HG02884 (cell line): ENCODE measurements around the gene ZNF445.
"Not testable (repeated sequence)": the region's sequence is repeated elsewhere in the genome, so short reads cannot be mapped to it uniquely, and the experiment has no call there.

Experiments used
- ATAC-seq: cut with Tn5 transposase; IDR thresholded peaks from one replicate; pipeline ENCODE4 v1.9.1; 2021; ENCODE audit warnings: mild to moderate bottlenecking, moderate library complexity; ENCODE audit not compliant: unreplicated experiment

Gene ZNF445

DNA sequence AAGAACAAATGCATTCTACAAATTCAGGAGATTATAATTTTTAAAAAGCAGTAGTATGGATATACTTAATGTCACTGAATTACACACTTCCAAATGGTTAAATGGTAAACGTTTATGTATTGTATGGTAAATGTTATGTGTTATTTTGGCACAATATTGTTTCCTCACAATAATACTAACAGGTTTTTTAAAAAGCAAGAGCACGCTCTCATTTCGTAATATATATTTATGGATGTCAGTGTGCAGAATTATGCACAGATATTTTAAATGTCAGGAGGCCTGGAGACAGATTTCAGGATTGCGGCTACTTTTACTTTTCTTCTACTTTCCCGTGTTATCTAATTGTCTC lies 533 bp downstream of the ZNF445 start:
- no peak for ATAC-seq

DNA sequence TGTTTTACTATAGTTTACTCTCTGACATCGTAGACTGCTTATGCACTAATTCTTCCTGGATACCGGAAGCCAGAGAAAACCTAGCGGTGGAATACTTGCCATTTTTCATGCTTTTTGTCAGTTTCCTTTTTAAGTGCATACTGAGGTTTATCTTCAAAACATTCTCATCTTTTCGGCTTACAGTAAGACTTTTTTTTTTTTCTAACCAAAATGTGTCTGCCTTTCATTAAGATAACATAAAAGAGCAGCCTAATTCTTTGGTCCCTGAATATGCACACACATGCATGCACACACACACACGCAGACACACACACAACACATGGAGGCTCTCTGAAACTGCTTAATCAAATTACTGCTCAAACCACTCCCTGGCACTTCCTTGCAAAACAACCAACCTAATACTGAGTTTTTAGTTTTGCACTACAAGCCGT lies 1.3 kb downstream of the ZNF445 start:
- no peak for ATAC-seq

DNA sequence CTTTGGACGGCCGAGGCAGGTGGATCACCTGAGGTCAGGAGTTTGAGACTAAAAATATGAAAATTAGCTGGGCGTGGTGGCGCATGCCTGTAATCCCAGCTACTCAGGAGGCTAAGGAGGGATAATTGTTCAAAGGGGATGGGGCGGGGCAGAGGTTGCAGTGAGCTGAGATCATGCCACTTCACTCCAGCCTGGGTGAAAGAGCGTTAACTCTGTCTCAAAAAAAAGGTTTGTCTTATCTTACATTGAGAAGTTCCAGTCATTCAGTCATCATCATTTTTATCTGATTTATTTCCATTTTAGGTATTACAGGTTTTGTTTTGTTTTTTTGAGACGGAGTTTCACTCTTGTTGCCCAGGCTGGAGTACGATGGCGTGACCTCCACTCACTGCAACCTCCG lies 2.6 kb downstream of the ZNF445 start:
- not testable (repeated sequence) for ATAC-seq

DNA sequence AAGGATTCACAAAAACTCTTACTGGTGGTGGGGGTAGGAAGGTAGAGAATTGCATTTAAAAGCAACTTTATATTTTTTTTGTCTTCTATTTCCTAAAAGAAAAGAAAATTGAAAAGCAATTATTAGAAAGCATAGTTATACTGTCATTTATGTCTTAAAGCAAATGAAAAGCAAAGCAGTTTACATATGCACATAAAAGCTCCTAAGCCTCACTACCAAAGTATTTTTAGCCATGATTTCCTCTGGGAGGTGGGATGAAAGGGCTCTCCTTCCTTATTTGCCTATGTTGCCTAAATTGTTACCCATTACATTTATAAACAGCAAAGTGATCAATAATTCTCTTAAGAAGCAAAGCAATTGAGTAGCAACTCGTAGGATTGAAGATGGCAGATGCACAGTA lies 7.0 kb downstream of the ZNF445 start:
- no peak for ATAC-seq

DNA sequence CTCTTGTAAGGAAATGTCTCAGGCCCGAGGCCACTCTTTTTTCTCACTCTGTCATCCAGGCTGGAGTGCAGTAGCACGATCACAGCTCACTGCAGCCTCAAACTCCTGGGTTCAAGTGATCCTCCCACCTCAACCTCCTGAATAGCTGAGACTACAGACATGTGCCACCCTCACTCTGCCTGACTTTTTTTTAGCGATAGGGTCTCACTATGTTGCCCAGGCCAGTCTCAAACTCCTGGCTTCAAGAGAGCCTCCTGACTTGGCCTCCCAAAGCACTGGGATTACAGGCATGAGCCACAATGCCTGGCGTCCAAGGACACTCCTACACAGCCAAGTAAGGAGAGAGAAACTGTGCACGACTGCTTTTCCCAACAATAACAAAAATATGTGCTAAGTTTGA lies 7.6 kb downstream of the ZNF445 start:
- ATAC-seq: no peak

DNA sequence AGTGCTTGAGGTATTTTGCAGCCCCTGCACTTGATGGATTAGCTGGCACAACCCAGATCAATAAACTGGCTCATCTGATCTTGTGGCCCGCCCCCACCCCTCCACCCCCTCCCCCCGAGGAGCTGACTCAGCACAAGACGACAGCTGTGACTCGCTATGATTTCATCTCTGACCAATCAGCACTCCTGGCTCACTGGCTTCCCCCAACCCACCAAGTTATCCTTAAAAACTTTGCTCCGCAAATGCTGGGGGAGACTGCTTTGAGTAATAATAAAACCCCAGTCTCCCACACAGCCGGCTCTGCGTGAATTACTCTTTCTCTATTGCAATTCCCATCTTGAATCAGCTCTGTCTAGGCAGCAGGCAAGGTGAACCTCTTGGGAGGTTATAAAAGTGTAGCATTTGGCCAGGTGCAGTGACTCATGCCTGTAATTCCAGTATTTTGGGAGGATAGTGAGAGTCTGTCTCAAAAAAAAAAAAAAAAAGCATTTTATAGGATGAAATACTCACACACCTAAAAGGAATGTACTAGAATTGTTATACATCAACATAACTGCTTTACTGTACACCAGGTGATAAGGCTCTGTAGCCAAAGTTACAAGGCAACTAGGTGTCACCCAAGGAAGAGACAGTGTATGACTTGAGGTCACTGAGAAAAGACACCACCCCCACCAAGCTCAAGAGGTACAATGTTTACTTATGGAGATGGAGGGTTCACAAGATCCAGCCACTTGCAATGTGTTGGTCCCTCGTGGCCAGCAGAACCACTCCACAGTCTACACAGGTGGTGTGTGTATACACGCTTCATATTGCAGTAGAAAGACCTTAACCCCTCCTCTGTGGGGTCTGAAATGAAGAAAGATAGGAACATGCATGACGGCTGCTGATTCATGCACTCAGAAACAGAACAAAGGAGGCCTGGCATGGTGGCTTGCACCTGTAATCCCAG lies 8.6 kb downstream of the ZNF445 start:
- no peak for ATAC-seq

DNA sequence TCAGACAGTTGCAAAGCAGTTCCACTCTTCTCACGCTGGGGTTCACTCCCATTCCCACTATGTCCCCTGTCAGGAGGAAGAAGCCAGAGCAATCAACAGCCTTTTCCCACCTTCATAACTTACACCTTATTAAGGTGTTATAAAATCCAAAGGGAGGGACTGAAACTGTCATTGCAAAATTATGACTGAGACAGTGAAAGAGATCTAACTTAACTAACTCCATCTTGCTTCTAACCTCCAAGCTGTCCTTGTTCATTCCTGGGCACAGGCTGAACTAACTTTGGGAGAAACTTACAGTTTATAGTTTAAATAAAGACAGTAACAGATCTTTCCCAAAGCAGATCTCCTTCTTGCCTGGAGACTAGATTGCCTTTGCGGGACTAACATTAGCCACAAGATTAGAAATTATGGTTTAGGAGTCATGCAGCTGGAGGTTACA lies 9.4 kb downstream of the ZNF445 start:
- not testable (repeated sequence) for ATAC-seq

DNA sequence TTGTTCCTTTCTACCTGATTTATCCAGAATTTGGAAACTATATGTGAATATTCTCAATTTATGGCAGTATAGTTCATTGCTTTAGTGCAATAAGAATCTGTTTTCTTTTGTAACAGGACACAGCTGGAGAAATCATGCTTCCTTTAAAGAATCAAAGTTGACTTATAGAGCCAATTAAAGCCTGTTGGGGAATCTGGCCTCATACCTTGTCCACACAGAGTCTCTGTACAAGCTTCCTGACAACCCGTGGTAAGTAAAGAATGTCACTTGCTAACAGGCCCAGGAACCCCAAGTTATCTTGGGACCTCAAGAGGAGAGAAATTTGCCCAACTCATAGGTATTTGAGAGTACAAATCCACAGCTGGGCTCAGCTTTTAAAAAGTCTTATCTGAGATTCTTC lies 10.2 kb downstream of the ZNF445 start:
- no peak for ATAC-seq

DNA sequence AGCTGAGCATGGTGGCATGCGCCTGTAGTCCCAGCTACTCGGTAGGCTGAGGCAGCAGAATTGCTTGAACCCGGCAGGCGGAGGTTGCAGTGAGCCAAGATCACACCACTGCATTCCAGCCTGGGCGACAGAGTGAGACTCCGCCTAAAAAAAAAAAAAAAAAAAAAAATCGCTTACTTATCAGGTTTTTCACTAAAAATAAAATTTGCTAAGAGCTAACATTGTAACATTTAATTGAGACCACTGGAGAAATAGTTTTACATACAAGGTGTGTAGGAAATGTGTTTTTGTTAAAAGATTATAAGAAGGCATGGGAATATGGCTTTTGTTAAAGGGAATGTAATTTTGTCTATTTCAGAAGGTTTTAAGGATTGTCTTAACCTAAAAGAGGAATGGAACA lies 12.6 kb downstream of the ZNF445 start:
- ATAC-seq: not testable (repeated sequence)

DNA sequence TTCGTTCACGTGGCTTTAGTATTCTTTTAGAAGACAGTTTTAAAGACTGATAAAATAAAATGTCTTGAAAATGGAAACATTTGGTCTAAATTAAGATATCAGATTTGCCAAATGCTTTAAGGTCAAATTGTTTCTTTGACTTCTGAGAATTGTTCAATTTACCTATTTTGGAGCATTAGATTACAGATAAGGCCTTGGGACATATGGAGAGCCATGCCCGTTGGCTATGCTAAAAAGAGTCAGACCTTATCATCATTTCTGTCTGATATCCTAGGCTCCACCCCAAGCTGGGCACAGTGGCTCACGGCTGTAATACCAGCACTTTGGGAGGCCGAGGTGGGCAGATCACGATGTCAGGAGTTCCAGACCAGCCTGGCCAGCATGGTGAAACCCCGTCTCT lies 13.0 kb downstream of the ZNF445 start:
- no peak for ATAC-seq

DNA sequence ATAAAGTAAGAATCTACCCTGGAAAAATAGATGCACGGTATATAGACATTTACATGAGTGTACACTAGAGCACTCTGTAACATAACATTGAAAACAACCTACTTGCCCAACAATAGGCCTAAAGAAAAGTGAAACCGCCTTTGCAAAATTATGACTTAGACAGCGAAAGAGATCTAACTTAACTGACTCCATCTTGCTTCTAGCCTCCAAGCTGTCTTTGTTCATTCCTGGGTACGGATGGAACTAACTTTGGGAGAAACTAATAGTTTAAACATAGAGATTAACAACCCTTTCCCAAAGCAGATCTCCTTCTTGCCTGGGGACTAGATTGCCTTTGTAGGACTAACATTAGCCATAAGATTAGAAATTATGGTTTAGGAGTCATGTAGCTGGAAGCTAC lies 17.4 kb downstream of the ZNF445 start:
- ATAC-seq: not testable (repeated sequence)

DNA sequence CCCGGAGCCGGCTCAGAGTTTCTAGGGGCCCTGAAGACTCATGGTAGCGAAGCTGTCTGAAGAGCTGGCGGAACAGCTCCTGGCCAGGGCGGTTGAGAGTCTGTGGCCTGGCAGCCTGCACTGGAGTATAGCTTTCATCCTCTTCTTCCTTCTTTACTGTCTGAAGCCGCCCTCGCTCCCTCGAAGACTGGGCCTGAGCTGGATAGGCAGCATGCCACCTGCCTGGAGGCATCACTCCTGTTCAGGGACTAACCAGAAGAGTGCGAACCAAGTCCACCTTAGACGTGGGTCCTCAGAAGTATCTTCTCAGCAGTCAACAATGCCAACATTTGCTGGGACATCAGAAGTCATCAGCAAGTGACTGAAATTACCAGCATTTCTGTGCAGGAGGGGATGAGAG lies 22.2 kb downstream of the ZNF445 start:
- no peak for ATAC-seq

DNA sequence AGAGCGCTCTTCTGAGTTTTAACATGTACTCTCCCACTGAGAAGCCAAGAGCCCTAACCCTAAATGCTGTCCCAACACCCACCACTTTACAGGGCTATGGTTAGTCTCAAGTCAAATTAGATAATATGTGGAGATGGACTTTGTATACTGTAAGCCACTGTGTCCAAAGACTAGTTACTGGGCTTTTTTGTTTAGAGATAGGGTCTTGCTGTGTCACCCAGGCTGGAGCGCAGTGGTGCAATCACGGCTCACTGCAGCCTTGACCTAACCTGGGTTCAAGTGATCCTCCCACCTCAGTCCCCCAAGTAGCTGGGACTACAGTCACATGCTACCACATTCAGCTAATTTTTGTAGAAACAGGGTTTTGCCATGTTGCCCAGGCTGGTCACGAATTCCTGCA lies 23.2 kb downstream of the ZNF445 start:
- ATAC-seq: no peak

DNA sequence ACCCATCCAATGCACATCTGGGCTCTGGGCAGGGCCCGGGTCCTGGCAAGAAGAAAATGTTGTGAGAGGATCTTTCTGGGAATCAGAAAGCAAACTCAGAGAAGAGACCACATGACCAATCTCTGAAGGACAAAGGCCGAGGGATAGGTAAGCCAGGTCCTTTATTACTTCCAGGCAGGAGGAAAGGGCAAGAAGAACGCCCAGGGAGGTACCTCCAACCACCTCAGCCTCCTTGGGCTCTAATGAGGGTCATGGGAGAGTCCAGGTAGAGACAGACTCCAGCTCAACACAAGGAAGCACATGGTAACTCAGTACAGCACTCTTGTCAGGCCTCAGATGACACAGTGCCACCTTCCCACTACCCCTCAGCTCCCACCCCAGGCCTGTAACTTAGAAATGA lies 26.0 kb downstream of the ZNF445 start:
- ATAC-seq: no peak

DNA sequence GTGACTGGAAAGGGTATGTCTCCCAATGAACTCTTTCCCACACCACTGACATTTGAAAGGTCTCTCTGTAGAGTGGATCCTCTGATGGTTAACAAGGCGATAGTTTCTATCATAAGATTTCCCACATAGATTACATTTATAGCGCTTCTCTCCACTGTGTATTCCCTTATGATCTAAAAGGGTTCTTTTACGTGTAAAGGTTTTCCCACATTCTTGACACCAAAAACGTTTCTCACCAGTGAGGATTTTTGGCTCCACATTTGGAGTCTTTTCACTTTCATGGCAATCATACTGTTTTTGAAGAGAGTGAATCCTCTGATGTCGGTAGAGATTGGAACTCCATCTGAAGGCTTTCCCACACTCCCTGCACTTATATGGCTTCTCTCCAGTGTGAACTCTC lies 30.5 kb downstream of the ZNF445 start:
- ATAC-seq: no peak

DNA sequence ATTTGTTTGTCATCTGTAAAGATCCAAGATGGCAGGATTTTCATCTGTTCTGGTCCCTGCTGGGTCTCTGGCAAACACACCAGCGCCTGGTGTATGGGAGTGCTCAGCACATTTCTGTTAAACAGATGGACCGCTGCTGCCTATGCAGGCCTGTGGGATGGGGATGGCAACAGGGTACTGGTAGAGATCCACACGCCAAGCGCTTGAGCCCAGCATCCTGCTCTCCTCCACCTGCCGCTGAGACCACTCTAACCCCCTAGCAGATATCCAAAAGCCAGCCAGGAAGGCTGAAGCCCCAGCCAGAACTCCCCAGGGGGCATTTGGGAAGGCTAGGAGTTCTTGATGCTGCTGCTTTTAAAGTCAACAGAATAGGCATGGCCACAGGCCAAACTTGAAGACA lies 31.7 kb downstream of the ZNF445 start:
- ATAC-seq: no peak

DNA sequence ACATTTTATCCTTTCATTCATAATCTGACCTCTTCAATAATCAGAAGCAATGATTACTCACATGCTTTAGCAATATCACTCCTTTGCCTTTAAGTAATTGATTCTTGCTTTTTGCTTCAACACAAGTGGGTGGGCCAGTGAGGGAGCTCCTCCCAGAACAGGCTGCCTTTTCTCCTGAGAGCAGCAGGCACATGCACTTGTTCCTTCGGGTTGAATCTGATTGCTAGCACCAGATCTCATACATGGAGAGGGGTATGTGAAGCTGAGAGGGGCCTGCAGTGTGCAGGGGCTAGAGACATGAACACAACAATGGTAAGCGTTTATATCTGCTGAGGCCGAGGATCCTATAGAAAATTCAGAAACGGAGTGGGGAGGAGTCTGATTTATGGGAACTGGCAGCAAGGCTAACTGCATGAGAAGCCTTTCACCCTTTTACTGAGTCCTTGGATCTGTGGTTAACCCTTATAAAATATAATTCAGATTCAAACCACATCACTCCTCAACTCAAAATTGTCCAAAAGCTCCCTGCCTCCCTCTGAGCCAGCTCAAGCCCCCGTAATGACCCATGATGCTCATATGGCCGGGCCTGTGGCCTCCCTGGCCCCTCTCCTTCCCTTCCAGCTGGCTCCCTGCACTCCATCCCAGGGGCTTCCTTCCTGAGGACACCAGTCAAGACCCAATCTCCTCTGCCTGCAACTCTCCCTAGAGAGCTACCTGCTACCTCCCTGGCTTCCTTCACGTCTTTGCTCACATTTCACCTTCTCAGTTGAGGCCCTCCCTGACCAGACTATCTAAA lies 32.4 kb downstream of the ZNF445 start:
- ATAC-seq: no peak

DNA sequence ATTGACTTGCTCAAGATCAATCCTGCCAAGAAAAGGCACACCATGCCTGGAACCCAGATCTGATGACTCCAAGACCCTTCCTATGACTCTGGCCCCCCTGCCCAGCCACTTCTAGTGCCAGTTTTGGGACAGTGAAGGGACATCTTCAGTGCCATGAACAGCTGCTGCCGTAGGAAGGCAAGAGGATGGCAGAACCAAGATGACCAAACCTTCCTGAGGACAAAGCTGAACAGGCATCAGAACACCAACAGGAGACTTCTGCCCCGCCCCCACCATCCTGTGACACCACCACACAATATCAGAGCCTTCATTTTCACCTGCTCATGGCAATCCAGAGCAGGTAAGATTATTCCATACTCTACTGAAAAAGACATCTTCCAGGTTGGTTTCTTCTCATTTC lies 33.0 kb downstream of the ZNF445 start:
- no peak for ATAC-seq

DNA sequence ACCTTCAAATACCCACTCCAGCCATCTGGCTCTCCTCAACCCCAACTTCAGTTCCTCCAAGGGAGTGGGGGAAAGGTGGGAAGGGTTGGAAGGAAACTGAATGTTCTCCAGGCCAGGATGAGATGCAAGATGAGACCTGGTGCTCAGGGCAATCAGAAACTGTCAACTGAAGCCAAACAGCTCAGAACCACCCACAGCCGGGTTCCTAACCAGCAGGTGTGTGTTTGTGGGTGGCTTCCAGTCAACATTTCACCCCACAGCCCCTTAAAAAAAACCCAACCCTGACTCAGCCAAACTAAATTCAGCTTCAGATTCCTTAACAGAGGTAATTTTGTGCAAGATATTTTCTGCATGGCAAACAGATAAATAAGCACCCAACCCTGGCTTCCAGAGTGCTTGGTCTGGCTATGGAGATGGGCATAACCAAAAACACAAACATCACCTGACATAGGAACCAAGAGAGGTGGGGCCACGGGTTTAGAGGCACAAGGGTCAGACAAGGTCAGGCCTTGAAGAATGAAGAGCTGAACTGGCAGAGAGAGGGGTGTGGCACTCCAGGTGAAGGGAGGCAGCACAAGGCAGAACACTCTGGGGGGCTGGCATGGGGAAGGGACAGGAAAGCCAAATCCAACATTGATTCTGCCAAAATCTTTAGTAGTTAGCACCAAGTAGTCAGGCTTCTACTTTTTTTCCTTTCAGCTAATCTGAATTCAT lies 34.7 kb downstream of the ZNF445 start:
- no peak for ATAC-seq

DNA sequence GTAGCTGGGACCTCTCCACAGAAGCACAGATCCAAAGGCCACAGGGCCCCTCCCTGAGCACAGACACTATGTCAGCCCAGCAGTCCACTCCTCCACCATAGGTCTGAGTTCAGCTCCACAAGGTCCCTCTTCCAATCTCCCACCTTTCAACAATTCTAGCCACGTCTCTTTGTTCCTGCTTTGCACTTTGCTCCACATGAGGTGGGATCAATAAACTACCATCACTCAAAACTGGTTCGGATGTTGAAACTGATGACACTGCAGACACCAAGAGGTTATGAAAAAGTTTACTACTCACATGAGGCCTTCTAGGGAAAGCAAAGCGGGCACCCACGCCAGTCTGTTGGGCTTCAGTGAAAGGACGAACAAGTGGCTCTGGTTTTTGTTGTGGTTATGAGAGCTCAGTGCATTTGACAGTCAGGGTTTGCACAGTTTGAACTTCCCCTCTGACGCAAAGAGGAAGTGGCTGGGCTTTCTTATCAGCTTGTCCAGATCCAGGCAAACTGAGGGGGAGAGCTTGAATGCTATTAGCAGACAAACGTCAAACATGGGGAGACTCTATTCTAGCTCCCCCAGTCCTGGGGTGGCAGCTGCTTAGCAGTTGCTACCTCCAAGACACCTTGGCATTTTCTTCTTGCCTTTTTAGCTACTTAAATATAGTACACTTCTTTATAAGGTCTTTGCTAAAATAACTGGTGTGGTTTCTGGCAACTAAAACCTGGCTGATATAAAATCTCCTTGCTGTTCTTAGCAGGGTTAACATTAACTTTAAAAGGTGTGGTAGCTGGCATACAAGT lies 37.8 kb downstream of the ZNF445 start:
- ATAC-seq: peak; percentile 92

DNA sequence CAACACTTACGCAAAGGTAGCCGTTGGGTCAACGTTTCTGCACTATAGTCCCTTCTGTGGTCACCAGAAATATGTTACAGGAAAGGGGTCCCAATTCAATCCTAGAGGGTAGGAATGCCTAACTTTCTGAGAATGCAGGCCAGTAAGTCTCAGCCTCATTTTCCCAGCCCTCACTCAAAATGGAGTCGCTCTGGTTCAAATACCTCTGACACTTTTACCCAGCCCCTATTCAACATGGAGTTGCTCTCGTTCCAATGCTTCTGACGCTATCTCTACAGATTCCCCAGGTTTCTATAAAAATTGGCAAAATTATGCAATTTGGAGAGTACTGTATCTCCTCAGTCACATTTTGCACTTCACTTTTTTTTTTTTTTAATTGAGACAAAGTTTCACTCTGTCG lies 39.7 kb downstream of the ZNF445 start:
- ATAC-seq: no peak
